Left ventricle myocardium inferior (tissue), 1 donor: Measurements from ENCODE around the gene SLC6A12. TPM values are rescaled to one million over a fixed set of nuclear protein-coding genes. Genes with fewer than 3 reads are reported as not detected.
"Not testable (repeated sequence)": the region's sequence is repeated elsewhere in the genome, so short reads cannot be mapped to it uniquely, and the experiment has no call there.

Experiments used
- DNase-seq: peaks from one replicate; pipeline ENCODE4 v3.0.0-alpha.2; 2020
- H3K27ac ChIP-seq: fragments of 200-600 bp; replicated peaks from 2 replicates; pipeline ENCODE4 v1.8.0; 2021
- H3K27me3 ChIP-seq: fragments of 200-600 bp; 2 replicates; pipeline ENCODE4 v1.8.0; 2021; ENCODE audit warnings: low read depth
- H3K36me3 ChIP-seq: fragments of 200-600 bp; 2 replicates; pipeline ENCODE4 v1.8.0; 2021
- H3K4me1 ChIP-seq: fragments of 200-600 bp; 2 replicates; pipeline ENCODE4 v1.8.0; 2021
- H3K4me3 ChIP-seq: fragments of 200-600 bp; 2 replicates; pipeline ENCODE4 v1.8.0; 2021; ENCODE audit warnings: mild to moderate bottlenecking, moderate library complexity
- H3K9me3 ChIP-seq: fragments of 200-600 bp; replicated peaks from 2 replicates; pipeline ENCODE4 v1.8.0; 2021
- intact Hi-C: fragments of 100-400 bp; cut with micrococcal nuclease; formaldehyde crosslinking; loops from one replicate; pipeline ENCODE4 v1.11.0; 2022
- total RNA-seq: library from RNA; stranded (reverse); fragmentation: NEBNext Ultra II Directional; extraction: Animal tissue kit (Norgen Biotek cat#: 25700); gene quantifications from one replicate; pipeline ENCODE4 v1.2.1, GENCODE V29; 2021
- TF ChIP-seq, protein P1 (sequence below): fragments of 200-600 bp; IDR thresholded peaks from 2 replicates; pipeline ENCODE4 v1.8.0; 2021; ENCODE audit warnings: antibody characterized with exemption, mild to moderate bottlenecking, borderline replicate concordance
- donor health status: DM: no; HTN: yes; CAD: no; lungs with severe emphysema.

SLC6A12 gene
- total RNA-seq, 1 donor from 2014 or later, result 1.2 TPM

DNA sequence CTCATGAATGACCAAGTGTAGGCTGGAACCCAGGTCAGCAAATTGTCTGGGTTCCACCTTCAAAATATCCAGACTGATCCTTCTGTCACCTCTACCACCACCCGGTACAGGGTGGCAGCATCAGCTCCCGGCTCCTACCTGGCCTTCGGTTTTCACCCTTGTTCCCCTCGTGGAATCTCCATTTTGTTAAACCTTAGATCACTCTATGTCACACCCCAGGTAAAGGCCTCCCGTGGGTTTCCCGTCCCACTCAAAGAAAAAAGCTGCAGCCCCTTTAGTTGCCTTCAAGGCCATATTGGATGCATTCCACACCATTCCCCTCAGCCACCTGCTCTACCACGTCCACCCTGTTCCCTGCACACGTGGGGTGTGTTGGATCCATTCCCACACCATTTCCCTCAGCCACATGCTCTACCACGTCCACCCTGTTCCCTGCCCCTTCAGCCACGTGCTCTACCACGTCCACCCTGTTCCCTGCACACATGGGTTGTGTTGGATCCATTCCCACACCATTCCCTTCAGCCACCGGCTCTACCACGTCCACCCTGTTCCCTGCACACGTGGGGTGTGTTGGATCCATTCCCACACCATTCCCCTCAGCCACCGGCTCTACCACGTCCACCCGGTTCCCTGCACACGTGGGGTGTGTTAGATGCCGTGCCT lies 24.9 kb upstream of the SLC6A12 start:
- intact Hi-C loops, result no loop called here

DNA sequence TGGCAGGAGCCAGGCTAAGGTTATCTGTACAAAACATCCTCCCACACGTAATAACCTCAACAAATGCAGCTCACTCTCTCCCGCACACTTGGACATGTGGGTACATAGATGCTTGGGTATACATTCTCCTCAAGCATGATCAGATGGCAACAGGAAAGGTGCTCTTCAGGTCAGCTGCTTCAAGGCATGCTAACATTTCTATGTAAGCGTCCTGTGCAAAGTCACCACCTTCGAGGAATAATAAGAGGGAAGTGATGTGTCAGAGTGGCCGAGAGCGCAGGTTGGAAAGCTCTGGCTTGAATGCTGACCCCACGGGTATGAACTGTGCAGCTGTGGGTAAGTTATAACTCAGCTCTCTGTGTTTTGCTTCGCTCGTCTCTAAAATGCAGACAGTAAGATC lies 24.2 kb upstream of the SLC6A12 start:
- intact Hi-C loops, result no loop called here
- no peaks in the 10 kb centered on the region for H3K4me1 ChIP-seq
- no peak overlapping the region for H3K4me3 ChIP-seq
- H3K9me3 ChIP-seq, result peaks cover 24% of the 10 kb centered on the region
- no peak for DNase-seq
- H3K27ac ChIP-seq, result no peak overlapping the region
- peaks cover 5% of the 10 kb centered on the region for H3K27me3 ChIP-seq
- H3K36me3 ChIP-seq, result peaks cover 8% of the 10 kb centered on the region
- TF ChIP-seq, protein P1, sequence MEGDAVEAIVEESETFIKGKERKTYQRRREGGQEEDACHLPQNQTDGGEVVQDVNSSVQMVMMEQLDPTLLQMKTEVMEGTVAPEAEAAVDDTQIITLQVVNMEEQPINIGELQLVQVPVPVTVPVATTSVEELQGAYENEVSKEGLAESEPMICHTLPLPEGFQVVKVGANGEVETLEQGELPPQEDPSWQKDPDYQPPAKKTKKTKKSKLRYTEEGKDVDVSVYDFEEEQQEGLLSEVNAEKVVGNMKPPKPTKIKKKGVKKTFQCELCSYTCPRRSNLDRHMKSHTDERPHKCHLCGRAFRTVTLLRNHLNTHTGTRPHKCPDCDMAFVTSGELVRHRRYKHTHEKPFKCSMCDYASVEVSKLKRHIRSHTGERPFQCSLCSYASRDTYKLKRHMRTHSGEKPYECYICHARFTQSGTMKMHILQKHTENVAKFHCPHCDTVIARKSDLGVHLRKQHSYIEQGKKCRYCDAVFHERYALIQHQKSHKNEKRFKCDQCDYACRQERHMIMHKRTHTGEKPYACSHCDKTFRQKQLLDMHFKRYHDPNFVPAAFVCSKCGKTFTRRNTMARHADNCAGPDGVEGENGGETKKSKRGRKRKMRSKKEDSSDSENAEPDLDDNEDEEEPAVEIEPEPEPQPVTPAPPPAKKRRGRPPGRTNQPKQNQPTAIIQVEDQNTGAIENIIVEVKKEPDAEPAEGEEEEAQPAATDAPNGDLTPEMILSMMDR, result no peak

More for the DNA sequence above, 24.9 kb upstream of the SLC6A12 start:
- Histone ChIP-seq H3K27me3 (peaks cover 5% of the 10 kb centered on the region), H3K9me3 (peaks cover 24% of the 10 kb centered on the region), H3K4me1 (no peaks in the 10 kb centered on the region), H3K4me3 (no peak overlapping the region), H3K36me3 (peaks cover 8% of the 10 kb centered on the region), H3K27ac (no peak overlapping the region)
- no peak for DNase-seq
- TF ChIP-seq, protein P1, result no peak

DNA sequence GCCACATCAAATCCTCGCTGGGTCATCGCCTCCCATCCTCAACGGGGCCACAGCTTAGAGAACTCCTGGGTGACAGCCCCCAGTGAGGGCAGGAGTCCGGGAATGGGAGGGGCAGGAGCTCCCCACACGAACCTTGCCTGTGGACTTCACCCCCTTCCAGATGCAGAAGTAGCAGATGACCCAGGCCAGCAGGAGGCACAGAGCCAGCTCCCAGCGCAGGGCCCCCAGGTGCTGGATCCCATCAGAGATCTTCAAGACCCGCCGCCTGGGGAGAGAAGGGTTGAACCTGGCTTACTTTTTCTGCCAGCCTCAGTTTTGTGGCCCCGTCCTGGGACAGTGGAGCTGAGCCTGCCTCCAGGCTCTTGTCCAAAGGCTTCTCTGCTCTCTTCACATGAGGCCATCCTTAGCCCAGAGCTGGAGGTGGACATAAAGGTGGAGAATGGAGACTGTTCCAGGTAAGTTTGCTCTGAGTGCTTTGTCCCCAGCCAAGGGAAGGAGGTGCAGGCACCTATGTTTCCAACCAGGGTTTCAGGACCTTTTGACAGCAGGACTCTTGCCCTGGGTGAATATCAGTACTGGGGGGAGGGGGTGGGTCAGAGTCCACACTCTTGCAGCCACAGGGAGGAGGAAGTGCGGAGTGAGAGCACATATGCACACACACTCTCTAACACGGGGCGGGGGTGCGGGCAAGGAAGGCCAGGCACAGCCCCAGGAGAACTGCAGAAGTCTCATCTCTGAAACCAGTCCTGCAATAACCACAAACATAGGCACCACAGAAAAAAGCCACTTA lies 23.3 kb upstream of the SLC6A12 start:
- Histone ChIP-seq H3K9me3 (peaks cover 24% of the 10 kb centered on the region), H3K36me3 (peaks cover 8% of the 10 kb centered on the region), H3K4me1 (no peaks in the 10 kb centered on the region), H3K27me3 (peaks cover 5% of the 10 kb centered on the region), H3K4me3 (no peak overlapping the region), H3K27ac (no peak overlapping the region)
- intact Hi-C loops, result no loop called here
- DNase-seq, result no peak
- TF ChIP-seq, protein P1, result no peak

DNA sequence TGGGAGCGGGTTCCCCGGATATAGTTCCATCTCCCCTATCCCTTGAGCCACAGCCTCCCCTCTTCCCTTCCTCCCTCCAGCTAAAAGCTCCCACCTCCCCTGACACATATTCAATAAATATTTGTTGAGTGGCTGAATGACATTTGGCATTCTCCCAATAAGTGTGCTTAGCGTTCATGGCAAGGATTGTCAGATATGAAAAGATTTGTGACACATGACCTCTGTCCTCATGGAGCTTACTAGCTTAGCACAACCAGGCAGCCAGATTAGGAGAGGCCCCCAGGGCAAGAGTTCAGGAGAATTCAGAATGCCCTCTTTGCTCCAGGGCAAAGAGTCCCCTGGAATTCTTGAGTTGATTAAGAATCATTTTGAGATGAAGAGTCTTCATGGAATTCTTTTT lies 22.5 kb upstream of the SLC6A12 start:
- H3K36me3 ChIP-seq, result peaks cover 8% of the 10 kb centered on the region
- peaks cover 24% of the 10 kb centered on the region for H3K9me3 ChIP-seq
- H3K4me1 ChIP-seq, result no peaks in the 10 kb centered on the region
- peaks cover 5% of the 10 kb centered on the region for H3K27me3 ChIP-seq
- TF ChIP-seq, protein P1, result no peak
- intact Hi-C loops, result no loop called here
- no peak overlapping the region for H3K4me3 ChIP-seq
- H3K27ac ChIP-seq, result no peak overlapping the region
- no peak for DNase-seq

DNA sequence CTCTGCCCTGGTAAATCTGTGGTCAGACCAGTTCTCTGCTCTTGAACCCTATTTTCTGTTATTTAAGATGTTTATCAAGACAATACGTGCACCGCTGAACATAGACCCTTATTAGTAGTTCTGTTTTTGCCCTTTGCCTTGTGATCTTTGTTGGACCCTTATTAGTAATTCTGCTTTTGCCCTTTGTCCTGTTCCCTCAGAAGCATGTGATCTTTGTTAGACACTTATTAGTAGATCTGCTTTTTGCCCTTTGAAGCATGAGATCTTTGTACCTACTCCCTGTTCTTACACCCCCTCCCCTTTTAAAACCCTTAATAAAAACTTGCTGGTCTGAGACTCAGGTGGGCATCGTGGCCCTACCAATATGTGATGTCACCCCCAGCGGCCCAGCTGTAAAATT lies 22.0 kb upstream of the SLC6A12 start:
- DNase-seq, H3K4me3 ChIP-seq, H3K27me3 ChIP-seq, intact Hi-C loops, H3K27ac ChIP-seq, H3K4me1 ChIP-seq, H3K36me3 ChIP-seq: not testable (repeated sequence)
- peaks cover 24% of the 10 kb centered on the region for H3K9me3 ChIP-seq

DNA sequence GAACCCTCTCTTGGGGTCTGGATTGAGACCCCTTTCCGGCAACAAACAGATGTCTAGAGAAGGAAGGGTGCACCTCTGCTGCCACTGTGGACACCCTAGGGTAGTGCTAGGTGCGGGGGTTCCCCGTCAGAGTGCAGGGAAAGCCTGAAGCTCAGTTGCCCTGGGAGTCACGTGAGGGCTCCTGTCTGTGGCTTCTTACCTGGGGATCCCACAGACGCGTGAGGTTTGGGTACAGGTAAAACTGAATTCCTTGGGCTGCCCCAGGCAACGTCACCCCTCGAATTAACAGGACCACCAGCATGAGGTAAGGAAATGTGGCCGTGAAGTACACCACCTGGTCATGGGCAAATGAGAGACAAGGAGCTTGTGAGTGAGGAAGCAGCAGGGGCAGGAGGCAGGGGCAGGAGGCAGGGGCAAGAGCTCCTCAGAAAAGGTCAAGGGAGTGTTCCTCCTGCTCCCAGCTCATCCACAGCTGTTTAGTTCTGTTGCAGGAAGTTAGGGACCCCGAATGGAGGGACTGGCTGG lies 21.0 kb upstream of the SLC6A12 start:
- TF ChIP-seq, protein P1, result no peak
- no peak overlapping the region for H3K27ac ChIP-seq
- no peak for DNase-seq
- no peaks in the 10 kb centered on the region for H3K4me1 ChIP-seq
- H3K27me3 ChIP-seq, result peaks cover 5% of the 10 kb centered on the region
- H3K36me3 ChIP-seq, result peaks cover 8% of the 10 kb centered on the region
- intact Hi-C loops, result no loop called here
- H3K9me3 ChIP-seq, result peaks cover 24% of the 10 kb centered on the region
- no peak overlapping the region for H3K4me3 ChIP-seq
